Activated CD4-positive, alpha-beta T cell treated with anti-CD3 and anti-CD28 coated beads for 1 hour (primary cell): ENCODE results near the gene PTPRO.

Experiments used
- DNase-seq: peaks from one replicate; pipeline ENCODE4 v3.0.0-alpha.2; 2020

Gene PTPRO

DNA sequence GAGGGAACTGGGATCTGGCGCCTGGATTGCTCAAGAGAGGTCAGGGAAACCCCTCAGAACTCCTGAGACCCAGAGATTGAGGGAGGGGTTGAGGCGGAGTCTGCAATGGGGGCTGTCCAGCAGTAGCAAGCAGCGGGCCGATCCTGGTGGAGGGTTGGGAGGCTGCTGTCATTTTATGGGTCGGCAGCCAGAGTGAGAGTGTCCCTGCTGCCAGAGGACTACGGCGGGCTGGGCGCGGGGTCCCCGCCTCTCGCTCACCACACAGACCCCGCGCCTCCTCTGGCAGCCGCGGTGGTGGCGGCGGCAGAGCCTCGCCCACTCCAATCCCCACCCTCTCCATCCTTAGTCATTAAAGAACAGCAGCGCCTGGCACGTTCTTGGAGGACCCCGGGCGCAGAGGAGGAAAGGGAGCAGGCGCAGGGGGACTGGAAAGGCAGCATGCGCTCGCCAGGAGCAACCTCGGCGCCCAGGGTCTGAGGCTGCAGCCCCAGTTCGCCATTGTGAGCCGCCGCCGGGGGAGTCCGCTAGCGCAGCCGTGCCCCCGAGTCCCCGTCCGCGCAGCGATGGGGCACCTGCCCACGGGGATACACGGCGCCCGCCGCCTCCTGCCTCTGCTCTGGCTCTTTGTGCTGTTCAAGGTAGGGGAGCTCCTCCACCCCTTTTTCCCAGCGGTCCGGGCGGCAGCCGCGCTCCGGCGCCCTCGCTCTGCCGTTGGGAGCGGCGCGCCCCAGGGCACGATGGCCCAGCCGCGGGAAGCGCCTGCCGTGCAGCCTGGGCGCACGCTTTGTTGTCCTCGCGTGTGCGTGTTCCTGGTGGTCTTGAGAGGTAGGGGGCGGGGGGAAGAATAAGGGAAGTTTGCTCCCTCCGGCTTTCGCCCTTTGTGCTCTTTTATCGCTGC, at the start of gene PTPRO:
PTPRO (plus strand) TSS at position 345 of the 898 bp plus-strand sequence.
- DNase-seq: no peak

DNA sequence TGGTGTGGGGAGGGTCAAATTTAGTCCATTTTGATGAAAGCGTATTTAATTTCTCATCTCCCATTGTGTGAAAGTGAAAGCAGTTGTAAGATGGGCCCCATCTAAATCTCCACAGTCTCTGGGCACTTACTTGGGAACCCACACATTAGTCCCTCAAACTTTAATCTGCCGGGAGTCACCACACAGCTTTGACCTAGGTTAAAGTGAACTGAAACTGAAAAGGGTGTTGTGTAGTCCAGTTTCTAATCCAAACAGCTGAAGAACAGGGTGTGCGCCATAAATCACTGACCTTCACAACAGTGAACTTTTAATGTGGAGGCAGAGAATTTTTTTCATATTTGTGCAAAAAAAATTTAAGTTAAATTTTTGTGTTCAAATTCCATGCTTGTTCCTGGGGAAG, 48.4 kb upstream of the PTPRO start:
- DNase-seq: no peak

DNA sequence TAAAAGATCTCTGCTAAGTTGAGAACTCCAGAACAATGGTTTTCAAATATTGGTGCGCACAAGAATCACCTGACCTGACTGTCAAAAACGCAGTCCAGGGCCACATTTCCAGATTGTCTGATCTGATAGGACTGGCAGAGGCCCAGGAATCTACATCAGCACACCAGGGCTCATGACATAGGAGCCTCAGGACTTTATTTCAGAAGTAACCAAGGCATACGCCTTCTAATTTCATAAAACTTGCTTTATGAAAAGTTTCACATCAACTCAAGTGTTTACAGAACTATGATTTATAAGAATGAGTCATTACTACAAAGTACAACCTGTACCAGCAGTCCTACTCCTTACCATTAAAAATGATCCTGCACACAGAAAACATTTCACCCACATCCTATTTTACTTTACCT, 47.7 kb upstream of the PTPRO start:
- DNase-seq: no peak

DNA sequence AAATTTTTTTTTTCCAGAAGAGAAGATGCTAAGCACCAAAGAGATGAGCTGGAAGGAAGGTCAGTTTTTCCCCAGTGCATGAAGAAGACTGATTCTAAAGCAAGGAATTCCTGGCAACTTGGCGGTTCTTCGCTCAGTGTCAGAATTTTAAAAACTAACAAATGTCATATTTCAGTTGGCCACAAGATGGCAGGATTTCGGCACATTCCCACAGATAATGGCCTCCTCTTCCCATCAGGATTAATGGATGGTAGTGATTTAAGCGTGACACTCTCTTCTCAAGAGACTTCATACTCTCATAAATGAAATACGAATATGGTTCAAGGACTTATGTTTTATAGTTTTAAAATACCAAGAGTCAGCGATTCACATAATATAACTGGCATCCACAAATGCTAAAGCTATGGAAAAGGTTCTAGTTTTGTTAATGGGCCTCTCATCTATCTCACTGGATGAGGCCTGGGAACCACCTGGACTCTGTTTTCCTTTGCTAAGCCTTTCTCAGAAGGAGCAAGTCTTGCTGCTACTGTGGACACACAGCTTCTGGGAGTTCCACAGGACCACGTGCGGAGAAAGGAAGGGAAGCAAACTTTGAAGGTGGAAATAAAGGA, 46.1 kb upstream of the PTPRO start:
- no peak for DNase-seq

DNA sequence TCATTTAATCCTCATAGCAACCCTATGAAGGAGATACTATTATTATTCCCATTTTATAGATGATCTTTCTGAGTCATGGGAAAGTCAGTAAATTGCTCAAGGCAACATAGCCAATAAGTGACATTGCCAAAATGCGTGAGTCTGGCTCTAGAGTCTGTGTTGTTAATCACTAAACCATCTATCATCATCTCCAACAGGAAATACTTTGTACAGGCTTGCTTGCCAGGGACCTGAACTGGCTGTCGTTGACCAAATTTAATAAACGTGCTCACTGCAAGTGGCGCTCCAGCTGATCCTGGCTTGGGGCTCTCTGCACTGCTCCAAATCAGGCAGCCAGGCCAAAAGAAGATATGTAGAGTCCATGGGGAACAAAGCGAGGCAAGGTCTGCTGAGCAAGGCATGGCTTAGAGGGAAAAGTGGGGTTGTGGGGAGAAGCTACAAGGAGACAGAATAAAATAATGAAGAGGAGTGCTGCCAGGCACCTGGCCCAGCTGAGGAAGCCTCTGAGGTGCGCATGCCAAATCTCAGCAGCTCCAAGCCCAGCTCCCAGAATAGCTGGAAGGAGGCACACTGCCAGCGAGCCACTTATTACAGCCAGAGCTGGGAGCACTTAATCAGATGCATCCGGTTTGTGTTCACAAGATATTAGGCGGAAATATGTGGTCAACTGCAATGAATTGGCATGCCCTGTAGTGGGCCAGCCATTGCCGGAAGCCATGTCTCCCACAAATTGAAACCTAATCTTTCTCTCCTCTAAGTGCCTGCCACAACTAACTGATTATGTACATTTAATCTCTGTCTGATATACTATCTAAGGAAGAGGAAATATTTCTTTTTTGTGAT, 43.3 kb upstream of the PTPRO start:
- no peak for DNase-seq

DNA sequence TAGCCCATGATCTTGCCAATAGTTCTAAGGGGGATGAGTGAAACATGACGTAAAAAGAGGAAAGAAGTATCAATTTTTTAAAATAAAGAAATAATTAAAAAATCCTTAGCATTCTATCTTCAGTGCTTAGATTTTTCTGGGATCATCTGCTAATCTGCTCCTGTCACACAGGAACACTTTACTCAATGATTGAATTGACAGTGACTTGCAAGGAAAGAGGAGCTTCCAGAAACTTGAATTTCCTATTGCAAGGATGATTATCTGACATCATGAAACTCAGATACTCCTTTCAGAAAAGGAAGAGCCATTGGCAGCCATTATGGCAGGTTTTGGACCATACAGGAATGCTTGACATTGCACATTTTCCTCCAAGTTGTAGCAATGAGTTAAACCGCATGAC, 41.4 kb upstream of the PTPRO start:
- DNase-seq: no peak

DNA sequence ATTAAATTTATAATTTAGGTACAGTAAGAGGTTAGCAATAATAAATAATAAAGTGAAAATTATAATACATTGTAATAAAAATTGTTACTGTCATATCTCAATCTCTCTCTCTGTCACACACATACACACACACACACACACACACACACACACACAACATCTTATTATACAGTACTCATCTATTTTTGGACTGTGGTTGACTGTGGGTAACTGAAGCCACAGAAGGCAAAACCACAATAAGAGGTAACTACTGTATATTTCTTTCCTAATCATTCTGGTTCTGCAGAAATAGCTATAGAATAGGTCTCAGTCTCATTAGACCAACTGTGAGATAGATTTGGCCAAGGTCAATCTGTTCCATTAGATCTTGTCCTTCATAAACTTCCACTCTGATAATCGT, 33.1 kb upstream of the PTPRO start:
- DNase-seq: no peak

DNA sequence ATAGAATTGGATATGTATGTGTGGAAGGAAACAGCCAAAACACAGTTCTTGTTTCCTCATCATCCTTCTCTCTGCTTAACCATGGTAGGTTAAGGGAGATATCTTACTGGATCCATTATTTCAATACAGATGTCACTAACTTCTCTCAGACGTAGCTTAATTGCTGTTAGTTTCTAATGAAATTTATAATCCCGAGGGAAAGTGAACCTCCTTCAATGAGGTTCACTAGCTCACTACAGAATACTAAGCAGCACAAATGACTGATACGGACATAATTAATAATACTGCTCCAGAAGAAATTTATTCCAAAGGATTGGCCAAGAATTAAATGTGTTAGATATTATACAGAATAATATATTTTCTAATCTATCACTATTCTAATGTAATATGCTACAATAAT, 28.6 kb upstream of the PTPRO start:
- no peak for DNase-seq

DNA sequence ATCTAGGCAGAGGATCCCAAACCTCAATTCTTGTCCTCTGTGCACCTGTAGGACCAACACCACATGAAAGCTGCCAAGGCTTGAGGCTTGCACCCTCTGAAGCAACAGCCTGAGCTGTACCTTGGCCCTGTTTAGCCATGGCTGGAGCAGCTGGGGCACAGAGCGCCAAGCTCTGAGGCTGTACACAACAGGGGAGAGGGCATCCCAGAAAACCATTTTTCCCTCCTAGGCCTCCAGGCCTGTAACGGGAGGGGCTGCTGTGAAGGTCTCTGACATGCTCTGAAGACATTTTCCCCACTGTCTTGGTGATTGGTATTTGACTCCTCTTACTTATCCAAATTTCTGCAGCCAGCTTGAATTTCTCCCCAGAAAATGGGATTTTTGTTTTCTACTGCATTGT, 22.4 kb upstream of the PTPRO start:
- DNase-seq: no peak

DNA sequence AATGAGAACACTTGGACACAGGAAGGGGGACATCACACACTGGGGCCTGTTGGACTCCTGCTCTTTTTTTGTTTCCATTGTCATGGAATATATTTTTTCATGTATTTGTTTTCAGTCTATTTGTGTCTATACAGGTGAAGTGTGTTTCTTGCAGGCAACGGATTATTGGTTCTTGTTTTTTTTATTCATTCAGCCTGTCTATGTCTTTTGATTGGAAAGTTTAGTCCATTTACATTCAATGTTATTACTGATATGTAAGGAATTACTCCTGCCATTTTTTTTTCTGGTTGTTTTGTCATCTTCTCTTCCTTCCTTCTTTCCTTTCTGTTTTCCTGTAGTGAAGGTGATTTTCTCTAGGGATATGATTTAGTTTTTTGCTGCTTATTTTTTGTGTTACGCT, 18.0 kb upstream of the PTPRO start:
- DNase-seq: no peak

DNA sequence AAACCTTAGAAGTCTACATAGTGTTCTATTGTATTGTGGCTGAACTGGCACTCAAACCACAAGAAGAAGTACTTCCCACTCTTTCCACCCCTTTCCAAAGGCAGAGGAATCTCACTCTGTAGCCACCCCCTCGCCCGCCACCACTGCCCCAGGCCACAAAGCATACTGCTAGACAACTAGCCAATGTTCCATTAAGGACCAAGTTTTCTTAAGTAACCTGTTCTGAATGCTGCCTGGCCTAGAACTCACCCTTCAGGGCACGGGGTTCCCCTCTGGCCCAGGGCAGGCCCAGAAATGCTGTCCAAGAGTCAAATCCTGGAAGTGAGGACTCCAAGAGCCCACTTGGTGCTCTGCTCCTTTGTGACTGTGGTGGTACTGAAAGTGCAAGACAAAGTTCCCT, 15.7 kb upstream of the PTPRO start:
- no peak for DNase-seq

DNA sequence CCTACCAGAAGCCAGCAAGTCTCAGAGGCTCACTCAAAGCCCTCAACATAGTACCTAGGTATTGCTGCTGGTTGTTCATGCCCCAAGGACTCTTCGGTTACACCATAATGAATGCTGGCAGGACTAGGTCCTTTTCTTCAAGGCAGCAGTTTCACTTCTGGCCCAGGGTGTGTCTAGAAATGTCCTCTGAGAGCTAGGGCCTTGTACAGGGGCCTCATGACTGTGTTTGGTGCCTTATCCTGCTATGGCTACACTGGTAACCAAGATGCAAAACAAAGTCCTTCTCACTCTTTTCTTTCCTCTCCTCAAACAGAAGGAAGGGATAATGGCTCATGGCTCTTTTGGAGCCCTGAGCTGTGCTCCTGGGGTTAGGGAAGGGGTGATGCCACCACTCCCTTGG, 15.2 kb upstream of the PTPRO start:
- no peak for DNase-seq

DNA sequence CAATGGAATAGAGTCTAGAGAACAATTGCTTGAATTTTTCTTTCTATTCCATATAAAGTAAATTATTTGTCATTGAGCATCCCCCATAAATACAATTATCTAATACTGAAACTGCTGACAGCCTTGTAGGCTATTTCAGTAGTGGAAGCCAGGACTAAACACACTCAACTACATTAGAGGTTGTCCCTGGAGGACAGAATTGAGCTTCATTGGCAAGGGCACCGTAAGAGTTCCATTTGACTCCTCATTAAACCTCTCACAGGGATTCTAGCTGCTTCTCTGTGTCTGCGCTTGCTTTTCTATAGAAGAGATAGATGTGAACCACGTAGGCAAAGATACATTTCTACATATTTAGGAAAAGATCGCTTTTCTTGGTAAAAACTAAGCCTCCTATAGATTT, 3.5 kb upstream of the PTPRO start:
- no peak for DNase-seq

DNA sequence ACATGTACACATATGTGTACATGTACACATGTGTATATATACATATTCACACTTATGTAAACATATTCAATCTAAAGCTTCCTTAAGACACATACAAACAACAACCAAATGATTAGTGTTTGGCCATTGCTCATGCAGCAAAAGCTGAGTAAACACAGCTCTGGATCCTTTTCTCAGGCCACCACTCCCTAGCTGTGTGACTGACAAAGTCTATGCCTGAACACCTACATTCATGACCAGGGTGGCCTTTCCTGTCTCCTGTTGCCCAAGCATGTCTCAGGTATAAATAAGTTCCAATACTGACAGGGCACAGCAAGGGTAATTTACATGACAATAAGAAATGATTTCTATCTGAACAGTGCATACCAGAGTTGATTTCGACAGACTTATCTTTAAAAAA, 1.4 kb upstream of the PTPRO start:
- DNase-seq: no peak

DNA sequence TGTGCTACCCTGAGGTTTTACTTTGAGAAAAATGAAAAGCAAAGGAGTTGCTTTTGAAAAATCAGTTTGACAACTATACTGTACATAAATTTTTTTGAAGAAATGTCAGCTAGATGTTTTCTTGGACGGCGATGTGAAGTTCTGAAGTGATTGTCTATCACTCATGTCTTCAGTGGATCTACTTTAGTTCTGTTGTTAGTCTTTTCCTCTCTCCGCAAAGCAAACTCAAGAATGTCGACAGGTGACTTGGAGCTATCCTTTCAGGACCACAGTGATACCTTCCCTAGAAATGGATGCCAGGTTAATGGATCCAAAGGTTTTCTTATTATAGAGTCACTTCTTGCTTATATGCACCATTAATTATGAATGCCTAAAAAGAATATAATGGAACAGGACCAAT, 1.2 kb downstream of the PTPRO start:
- no peak for DNase-seq

DNA sequence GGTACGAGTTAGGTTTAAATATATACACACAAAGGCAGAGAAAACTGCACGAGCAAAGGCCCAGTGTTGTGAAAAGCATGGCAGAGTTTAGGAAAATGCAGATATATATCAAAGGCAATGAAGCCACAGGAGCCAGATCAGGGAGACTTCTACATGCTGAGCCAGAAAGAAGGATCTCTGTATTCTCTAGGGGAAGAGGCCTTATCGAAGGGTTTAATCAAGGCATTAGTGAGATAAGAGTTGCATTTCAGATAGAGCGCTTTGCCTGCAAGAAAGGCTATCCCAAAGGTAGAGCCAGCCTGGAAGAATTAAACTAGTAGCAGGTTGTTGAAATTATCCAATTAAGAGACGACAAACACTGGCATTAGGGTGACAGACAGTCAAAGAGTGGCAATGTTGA, 7.6 kb downstream of the PTPRO start:
- DNase-seq: no peak

DNA sequence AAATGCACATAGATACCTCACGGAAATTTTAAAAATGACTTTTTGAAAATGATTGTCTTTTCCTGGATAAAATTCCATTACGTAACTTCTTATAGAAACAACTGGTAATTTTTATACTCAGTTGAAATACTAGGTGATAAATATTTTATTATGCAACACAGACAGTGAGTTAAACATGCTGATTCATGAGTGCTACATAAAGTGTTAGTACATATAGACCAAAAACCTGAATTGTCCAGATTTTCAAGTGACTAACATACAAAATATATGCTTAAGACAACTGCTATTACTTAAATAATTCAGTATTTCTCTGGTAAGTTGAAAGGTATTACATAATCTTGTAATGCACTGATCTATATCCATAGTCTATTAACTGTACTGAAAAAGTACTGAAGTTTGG, 11.9 kb downstream of the PTPRO start:
- no peak for DNase-seq

DNA sequence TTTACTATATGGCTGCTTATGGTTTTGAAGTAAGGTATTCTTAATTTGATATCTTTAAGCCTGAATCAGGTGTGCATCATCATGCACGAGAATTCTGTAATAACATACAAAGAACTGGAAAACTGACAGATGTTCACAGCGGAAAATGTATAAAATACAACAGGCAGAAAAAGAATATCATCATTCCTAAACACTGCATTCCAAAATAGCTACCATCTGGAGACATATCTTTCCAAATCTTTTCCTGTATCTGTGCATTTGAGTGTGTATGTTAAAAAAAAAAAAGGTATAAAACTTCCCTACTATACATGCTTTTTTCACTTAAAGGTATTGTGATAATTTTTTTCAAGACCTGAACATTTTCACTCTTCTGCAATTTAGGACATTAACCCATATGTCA, 13.7 kb downstream of the PTPRO start:
- no peak for DNase-seq

DNA sequence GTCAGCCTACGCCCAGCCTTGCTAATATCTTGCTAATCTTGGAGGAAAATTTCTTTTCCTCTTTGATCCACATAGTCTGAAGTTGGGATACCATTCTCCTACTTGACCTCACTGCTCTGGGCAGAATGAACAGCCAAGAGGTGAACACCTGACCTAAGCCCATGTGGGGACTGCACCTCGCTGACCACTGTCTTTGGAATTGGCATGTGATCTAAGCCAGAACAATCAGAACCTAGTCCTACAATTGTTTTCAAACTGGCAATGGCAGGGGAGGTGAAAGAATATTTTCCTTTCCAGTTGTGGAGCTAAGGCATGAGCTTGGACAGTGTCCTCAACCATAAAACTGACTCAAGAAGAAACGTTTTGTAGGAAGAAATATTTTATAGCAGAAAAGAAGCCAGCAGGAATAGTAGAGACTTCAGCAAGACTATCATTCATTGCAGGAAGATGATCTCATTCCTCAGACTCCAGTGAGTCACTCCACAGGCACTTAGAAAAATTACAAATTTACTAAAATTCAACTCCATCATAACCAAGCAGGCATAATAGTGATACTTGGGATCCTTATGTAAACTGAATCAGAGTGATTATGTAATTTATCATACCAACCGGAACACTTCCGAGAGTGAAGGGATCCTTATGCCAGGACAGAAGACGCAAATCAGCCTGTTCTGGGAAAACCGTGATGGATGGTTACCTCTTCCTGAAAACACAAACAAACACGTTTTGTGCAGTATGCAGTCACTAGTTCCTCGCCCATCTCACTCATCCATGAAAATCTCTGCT, 14.7 kb downstream of the PTPRO start:
- DNase-seq: no peak

DNA sequence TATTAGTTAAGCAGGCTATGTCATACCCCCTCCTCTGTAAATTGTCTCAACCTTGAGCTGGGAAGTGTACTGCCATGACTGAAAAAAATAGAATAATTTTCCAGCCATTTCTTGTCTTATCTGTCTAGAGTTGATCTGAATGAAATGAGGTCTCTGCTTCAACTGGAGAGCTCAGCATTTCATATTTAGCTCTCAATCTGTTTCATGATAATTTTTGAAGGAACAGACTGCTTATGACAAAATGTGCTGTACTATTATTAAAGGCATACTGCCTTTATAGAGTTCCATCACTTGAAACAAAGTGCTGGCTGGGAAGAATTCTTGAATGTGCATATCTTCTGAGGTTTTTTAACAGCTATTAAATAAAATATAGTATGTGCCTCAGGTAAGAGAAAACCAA, 19.1 kb downstream of the PTPRO start:
- DNase-seq: no peak

DNA sequence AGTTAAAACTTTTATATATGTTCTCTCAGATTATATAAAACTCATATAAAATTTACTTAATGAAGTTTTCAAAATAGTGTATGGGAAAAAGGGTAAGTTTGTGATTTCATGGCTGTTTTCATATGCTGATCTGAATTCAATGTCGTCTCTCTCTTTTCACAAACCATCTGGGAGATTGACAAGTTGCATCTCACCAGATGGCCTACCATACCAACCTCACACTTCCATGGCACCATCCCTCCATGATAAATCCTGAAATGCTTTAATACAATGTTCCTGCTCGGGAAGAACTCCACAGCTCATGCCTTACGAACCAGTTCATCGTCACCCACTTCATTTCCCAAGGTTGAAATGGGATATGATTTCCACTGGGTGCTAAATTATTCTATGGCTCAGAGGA, 22.3 kb downstream of the PTPRO start:
- DNase-seq: no peak

DNA sequence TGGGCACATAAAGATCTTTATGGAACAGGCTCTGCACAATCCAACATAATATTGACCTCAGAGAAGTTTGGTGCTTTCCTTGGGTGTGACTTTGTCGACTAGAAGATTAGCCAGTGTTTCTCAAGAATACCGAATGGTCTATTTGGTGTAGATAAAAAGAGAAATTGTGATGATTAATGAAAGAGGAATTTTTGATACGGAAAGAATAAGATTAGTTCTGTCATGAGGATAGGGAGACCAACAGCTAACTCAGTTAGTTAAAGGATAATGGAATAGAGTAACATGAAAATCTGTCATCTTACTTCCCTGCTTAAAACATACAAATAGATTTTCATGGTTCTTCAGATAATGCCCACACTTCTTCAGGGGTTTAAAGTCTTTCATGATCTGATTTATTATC, 24.2 kb downstream of the PTPRO start:
- DNase-seq: no peak

DNA sequence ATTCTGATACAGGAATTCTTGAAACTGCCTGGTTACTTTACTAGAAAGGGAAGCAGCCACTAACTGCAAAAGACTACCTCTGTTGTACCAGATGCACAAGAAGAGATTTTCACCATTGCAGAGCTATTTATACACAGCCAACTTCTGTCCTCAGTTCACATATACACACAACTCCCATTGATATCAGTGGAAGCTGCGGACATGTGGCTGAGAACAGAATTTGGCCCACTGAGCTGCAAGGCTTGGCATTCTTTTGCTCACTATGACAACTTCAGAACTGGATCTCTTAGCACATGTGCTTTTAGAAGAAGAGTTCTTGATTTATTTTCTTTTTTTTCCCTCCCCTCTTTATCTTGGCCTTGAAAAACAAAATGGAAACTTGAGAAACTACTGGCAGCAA, 28.3 kb downstream of the PTPRO start:
- no peak for DNase-seq
